Panc1 (cell line): ENCODE data around the gene POU5F2. TPM values are rescaled to one million over a fixed set of nuclear protein-coding genes. Genes with fewer than 3 reads are reported as not detected.

Source experiments
- ATAC-seq: fragments of 200-7000 bp; cut with Tn5 transposase; 2 replicates; pipeline ENCODE4 v1.9.1; 2020; ENCODE audit warnings: mild to moderate bottlenecking, moderate library complexity
- BruUV-seq: library from RNA; stranded (reverse); fragments of 400-500 nt; replicated peaks from 2 replicates; lab custom pipeline; 2021; lab: Mats Ljungman, UMichigan
- CTCF ChIA-PET: fragments of 300-600 bp; sonication (Branson Sonifier 250); formaldehyde crosslinking; loops from one replicate; lab custom pipeline; 2022; ENCODE audit warnings: antibody characterized with exemption; lab: Charles Lee
- POLR2A ChIA-PET: fragments of 300-600 bp; sonication (Branson Sonifier 250); formaldehyde crosslinking; loops from one replicate; lab custom pipeline; 2022; ENCODE audit warnings: antibody characterized with exemption; lab: Charles Lee
- DNase-seq: peaks from one replicate; pipeline ENCODE4 v3.0.0-alpha.2; 2010; ENCODE audit warnings: low read depth, low spot score
- H3K27ac ChIP-seq: 2 replicates; pipeline ENCODE4 v1.5.1; 2011; ENCODE audit warnings: mild to moderate bottlenecking, low read length, inconsistent platforms
- H3K27me3 ChIP-seq: fragments of 200-500 bp; sonication (Bioruptor generic); 2 replicates; pipeline ENCODE4 v1.6.0; 2014; ENCODE audit warnings: low read length, inconsistent platforms; ENCODE audit not compliant: control insufficient read depth, insufficient read depth
- H3K36me3 ChIP-seq: fragments of 200-500 bp; sonication (Bioruptor generic); 2 replicates; pipeline ENCODE4 v1.5.1; 2014; ENCODE audit warnings: inconsistent platforms, mild to moderate bottlenecking, low read length, moderate library complexity; ENCODE audit not compliant: control insufficient read depth, insufficient read depth
- H3K4me1 ChIP-seq: 2 replicates; pipeline ENCODE4 v1.5.1; 2011; ENCODE audit warnings: inconsistent platforms, mild to moderate bottlenecking, low read length, moderate library complexity; ENCODE audit not compliant: control insufficient read depth, insufficient read depth
- H3K4me3 ChIP-seq, 2 experiments: 2 replicates each; pipeline ENCODE4 v1.5.1; 2011 to 2012; ENCODE audit warnings: low read depth in 2 of 2, low read length in 2 of 2, mild to moderate bottlenecking in 2 of 2, inconsistent platforms in 1 of 2, moderate library complexity in 1 of 2
- H3K9me3 ChIP-seq: fragments of 200-500 bp; sonication (Bioruptor generic); 2 replicates; pipeline ENCODE4 v1.5.1; 2014; ENCODE audit warnings: low read depth, mild to moderate bottlenecking, inconsistent platforms, low read length, moderate library complexity; ENCODE audit not compliant: control insufficient read depth, insufficient read depth
- POLR2AphosphoS5 ChIP-seq: IDR thresholded peaks from 2 replicates; pipeline ENCODE4 v1.6.1; 2012; ENCODE audit warnings: mild to moderate bottlenecking, low read depth, low read length, moderate library complexity
- REST ChIP-seq, 2 experiments: IDR thresholded peaks; 2 replicates each; pipeline ENCODE4 v1.6.1; 2011 to 2012; ENCODE audit warnings: low read depth in 2 of 2, control low read depth in 1 of 2, low read length in 1 of 2, mild to moderate bottlenecking in 1 of 2, moderate library complexity in 1 of 2; ENCODE audit not compliant: insufficient read depth in 1 of 2
- SIN3A ChIP-seq: IDR thresholded peaks from 2 replicates; pipeline ENCODE4 v1.6.1; 2012; ENCODE audit warnings: low read depth, mild to moderate bottlenecking, low read length, moderate library complexity, borderline replicate concordance; ENCODE audit not compliant: insufficient read depth
- TCF7L2 ChIP-seq: IDR thresholded peaks from 2 replicates; pipeline ENCODE4 v1.6.1; 2011; ENCODE audit warnings: mild to moderate bottlenecking, low read depth, low read length, inconsistent platforms
- in situ Hi-C: cut with HindIII; loops from 2 replicates; pipeline ENCODE4 v1.10.0; 2016; ENCODE audit warnings: low sequenced_read_pairs, low pct_unique_long_range_greater_than_20kb
- intact Hi-C: fragments of 100-400 bp; cut with micrococcal nuclease; formaldehyde crosslinking; loops from one replicate; pipeline ENCODE4 v1.10.0; 2022; ENCODE audit not compliant: unreplicated experiment
- total RNA-seq: library from RNA; stranded (reverse); gene quantifications from one replicate; pipeline ENCODE4 v1.2.1, GENCODE V29; 2021; ENCODE audit not compliant: unreplicated experiment
- TF ChIP-seq, protein P1 (sequence below): fragments of 450-650 bp; IDR thresholded peaks from 2 replicates; pipeline ENCODE4 v1.5.1; 2017; ENCODE audit warnings: mild to moderate bottlenecking

Gene POU5F2
- total RNA-seq, 1 experiment from 2014 or later, result 0.39 TPM

- intact Hi-C loops (no loop called here), in situ Hi-C loops (no loop called here)
- H3K9me3 ChIP-seq, result no peaks in the 10 kb centered on the region
- CTCF ChIA-PET, result no interaction called here
- POLR2A ChIA-PET, result no interaction called here
- no peaks in the 10 kb centered on the region for H3K36me3 ChIP-seq
- no peaks in the 10 kb centered on the region for H3K27me3 ChIP-seq
- TF ChIP-seq TCF7L2 (no peak), POLR2AphosphoS5 (no peak), SIN3A (no peak), REST (IDR thresholded peaks at IDR 0.05; ENCODE audit: insufficient read depth in 1 of 2, low read depth in 2 of 2, low read length in 1 of 2) (no peak)
- TF ChIP-seq, protein P1, sequence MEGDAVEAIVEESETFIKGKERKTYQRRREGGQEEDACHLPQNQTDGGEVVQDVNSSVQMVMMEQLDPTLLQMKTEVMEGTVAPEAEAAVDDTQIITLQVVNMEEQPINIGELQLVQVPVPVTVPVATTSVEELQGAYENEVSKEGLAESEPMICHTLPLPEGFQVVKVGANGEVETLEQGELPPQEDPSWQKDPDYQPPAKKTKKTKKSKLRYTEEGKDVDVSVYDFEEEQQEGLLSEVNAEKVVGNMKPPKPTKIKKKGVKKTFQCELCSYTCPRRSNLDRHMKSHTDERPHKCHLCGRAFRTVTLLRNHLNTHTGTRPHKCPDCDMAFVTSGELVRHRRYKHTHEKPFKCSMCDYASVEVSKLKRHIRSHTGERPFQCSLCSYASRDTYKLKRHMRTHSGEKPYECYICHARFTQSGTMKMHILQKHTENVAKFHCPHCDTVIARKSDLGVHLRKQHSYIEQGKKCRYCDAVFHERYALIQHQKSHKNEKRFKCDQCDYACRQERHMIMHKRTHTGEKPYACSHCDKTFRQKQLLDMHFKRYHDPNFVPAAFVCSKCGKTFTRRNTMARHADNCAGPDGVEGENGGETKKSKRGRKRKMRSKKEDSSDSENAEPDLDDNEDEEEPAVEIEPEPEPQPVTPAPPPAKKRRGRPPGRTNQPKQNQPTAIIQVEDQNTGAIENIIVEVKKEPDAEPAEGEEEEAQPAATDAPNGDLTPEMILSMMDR, result no peak
- no peak overlapping the region for H3K4me3 ChIP-seq
- ATAC-seq (no peak), DNase-seq (no peak)
- no TSS peak for BruUV-seq
- no peak overlapping the region for H3K27ac ChIP-seq
- H3K4me1 ChIP-seq, result no peaks in the 10 kb centered on the region
These were observed 6.0 kb downstream of the POU5F2 start for GRCh38 chr5:93735378-93735777.

DNA sequence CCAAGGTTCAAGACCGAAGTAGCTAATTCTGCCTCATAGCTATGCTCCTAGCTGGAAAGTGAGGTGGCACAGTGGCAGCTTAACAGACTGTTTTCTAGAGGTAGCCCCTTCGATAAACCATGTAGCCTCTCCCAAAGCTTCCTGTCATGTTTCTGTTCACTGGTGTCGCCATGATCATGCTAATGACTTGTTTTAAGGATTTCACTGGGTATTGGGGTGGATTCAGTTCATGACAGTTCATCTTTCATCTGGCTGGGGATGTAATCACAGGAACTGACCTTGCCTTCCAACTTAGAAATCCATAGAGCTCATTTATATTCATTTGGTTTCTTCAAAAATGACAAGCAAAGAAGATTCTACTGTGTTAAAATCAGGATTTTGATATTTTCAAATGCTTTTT lies 9.4 kb downstream of the POU5F2 start:
- BruUV-seq, result no TSS peak
- Histone ChIP-seq H3K9me3 (no peaks in the 10 kb centered on the region), H3K4me1 (no peaks in the 10 kb centered on the region), H3K27me3 (no peaks in the 10 kb centered on the region), H3K27ac (no peak overlapping the region), H3K4me3 (no peak overlapping the region), H3K36me3 (no peaks in the 10 kb centered on the region)
- ATAC-seq, result no peak
- no peak for TF ChIP-seq POLR2AphosphoS5
- TF ChIP-seq REST (IDR thresholded peaks at IDR 0.05; ENCODE audit: insufficient read depth in 1 of 2, low read depth in 2 of 2, low read length in 1 of 2), result no peak
- no peak for TF ChIP-seq SIN3A
- no peak for TF ChIP-seq TCF7L2
- TF ChIP-seq, protein P1, result no peak
- in situ Hi-C loops, result no loop called here
- ChIA-PET POLR2A (no interaction called here), CTCF (no interaction called here)
- no peak for DNase-seq
- intact Hi-C loops, result no loop called here
